Lung (tissue), 12 donors: ENCODE results near the gene SAP30BP. TPM values are rescaled to one million over a fixed set of nuclear protein-coding genes. Genes with fewer than 3 reads are reported as not detected.

Experiments
- ATAC-seq: fragments of 200-7000 bp; cut with Tn5 transposase; one replicate; pipeline ENCODE4 v1.9.1; 2020; ENCODE audit warnings: moderate number of reproducible peaks; ENCODE audit not compliant: insufficient read depth, low FRiP score
- DNase-seq, 3 donors: peaks; one replicate each; pipeline ENCODE4 v3.0.0-alpha.2; 2013 to 2017
- H3K27ac ChIP-seq, 2 donors: one replicate each; pipeline ENCODE4 v1.5.1; 2013; ENCODE audit warnings: mild to moderate bottlenecking in 2 of 2, moderate library complexity in 2 of 2, control low read depth in 1 of 2, inconsistent platforms in 1 of 2, low read depth in 1 of 2, low read length in 1 of 2
- H3K27me3 ChIP-seq, 3 donors: one replicate each; pipeline ENCODE4 v1.5.1; 2013; ENCODE audit warnings: low read length in 2 of 3; ENCODE audit not compliant: control insufficient read depth in 3 of 3, insufficient read depth in 3 of 3
- H3K36me3 ChIP-seq, 4 donors: one replicate each; pipeline ENCODE4 v1.5.1; 2013; ENCODE audit warnings: low read length in 4 of 4, mild to moderate bottlenecking in 1 of 4, moderate library complexity in 1 of 4; ENCODE audit not compliant: control insufficient read depth in 4 of 4, insufficient read depth in 4 of 4
- H3K4me1 ChIP-seq, 5 donors: one replicate each; pipeline ENCODE4 v1.5.1; 2013; ENCODE audit warnings: low read length in 5 of 5, mild to moderate bottlenecking in 2 of 5, moderate library complexity in 1 of 5; ENCODE audit not compliant: control insufficient read depth in 5 of 5, insufficient read depth in 5 of 5
- H3K4me3 ChIP-seq: one replicate; pipeline ENCODE4 v1.5.1; 2013; ENCODE audit warnings: mild to moderate bottlenecking, control low read depth, moderate library complexity
- H3K9ac ChIP-seq, 2 donors: one replicate each; pipeline ENCODE4 v1.5.1; 2013; ENCODE audit warnings: low read length in 2 of 2, control low read depth in 1 of 2; ENCODE audit not compliant: insufficient read depth in 1 of 2
- H3K9me3 ChIP-seq, 4 donors: one replicate each; pipeline ENCODE4 v1.5.1; 2013; ENCODE audit warnings: low read length in 3 of 4, mild to moderate bottlenecking in 1 of 4, moderate library complexity in 1 of 4; ENCODE audit not compliant: control insufficient read depth in 4 of 4, insufficient read depth in 3 of 4
- WGBS, 2 donors: extraction: QIAGEN DNeasy Blood & Tissue Kit; methylation state at CpG; one replicate each; pipeline ENCODE4 v1.1.7; 2013; 5-methylcytosine and 5-hydroxymethylcytosine counted together
- polyA plus RNA-seq, 2 donors: library from polyadenylated mRNA; stranded (reverse); fragments of 200-250 nt; gene quantifications; one replicate each; pipeline ENCODE4 v1.2.1, GENCODE V29; 2013
- total RNA-seq, 2 donors: library from RNA; depleted of rRNA in 1 of 2; stranded (reverse); fragments of >200 nt in 1 of 2; gene quantifications; one replicate each; pipeline ENCODE4 v1.2.1, GENCODE V29; 2014 to 2021
- TF ChIP-seq, protein P1 (sequence below): IDR thresholded peaks from 2 replicates; pipeline ENCODE4 v1.5.1; 2012; ENCODE audit warnings: mild to moderate bottlenecking; ENCODE audit errors: control extremely low read depth, extremely low read depth
- donor health status: control.
- donor health status: control.
- donor health status: Bipolar disorder and iron deficiency.
- donor health status: healthy.
- donor health status: DM: yes; HTN: yes; CAD: no.

The SAP30BP gene
- total and polyA plus RNA-seq, 4 donors = 46.5 to 82.9 (median 77.3) TPM

- Histone ChIP-seq H3K9me3 (no peaks in the 10 kb centered on the region), H3K9ac (no peak overlapping the region), H3K27ac (peak overlapping the region in 1 of 2 donors; percentile 41), H3K4me1 (peaks cover 0 to 31% (median 5%) of the 10 kb centered on the region in 5 donors), H3K36me3 (peaks cover 0 to 8% (median 0%) of the 10 kb centered on the region in 4 donors), H3K4me3 (no peak overlapping the region), H3K27me3 (no peaks in the 10 kb centered on the region)
- DNase-seq = peak; percentile 46 to 76 (median 70)
- no peak for ATAC-seq
- TF ChIP-seq, protein P1, sequence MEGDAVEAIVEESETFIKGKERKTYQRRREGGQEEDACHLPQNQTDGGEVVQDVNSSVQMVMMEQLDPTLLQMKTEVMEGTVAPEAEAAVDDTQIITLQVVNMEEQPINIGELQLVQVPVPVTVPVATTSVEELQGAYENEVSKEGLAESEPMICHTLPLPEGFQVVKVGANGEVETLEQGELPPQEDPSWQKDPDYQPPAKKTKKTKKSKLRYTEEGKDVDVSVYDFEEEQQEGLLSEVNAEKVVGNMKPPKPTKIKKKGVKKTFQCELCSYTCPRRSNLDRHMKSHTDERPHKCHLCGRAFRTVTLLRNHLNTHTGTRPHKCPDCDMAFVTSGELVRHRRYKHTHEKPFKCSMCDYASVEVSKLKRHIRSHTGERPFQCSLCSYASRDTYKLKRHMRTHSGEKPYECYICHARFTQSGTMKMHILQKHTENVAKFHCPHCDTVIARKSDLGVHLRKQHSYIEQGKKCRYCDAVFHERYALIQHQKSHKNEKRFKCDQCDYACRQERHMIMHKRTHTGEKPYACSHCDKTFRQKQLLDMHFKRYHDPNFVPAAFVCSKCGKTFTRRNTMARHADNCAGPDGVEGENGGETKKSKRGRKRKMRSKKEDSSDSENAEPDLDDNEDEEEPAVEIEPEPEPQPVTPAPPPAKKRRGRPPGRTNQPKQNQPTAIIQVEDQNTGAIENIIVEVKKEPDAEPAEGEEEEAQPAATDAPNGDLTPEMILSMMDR = no peak
- 83 to 91% methylated on average over 30 of the region's 30 CpGs for WGBS, 2 donors
These were observed 27.2 kb upstream of the SAP30BP start for GRCh38 chr17:75639771-75640555.

GRCh38 chr17:75640556-75641119, 26.5 kb upstream of the SAP30BP start:
- Histone ChIP-seq H3K27ac (no peak overlapping the region), H3K27me3 (no peaks in the 10 kb centered on the region), H3K9ac (no peak overlapping the region), H3K36me3 (peaks cover 0 to 8% (median 0%) of the 10 kb centered on the region in 4 donors), H3K4me1 (peaks cover 0 to 36% (median 5%) of the 10 kb centered on the region in 5 donors), H3K4me3 (no peak overlapping the region), H3K9me3 (no peaks in the 10 kb centered on the region)
- DNase-seq = no peak
- WGBS, 2 donors = 94 to 97% methylated on average over 13 of the region's 13 CpGs
- TF ChIP-seq, protein P1 = no peak
- ATAC-seq = no peak

GRCh38 chr17:75641343-75641742, 25.8 kb upstream of the SAP30BP start:
- Histone ChIP-seq H3K27me3 (no peaks in the 10 kb centered on the region), H3K4me1 (peaks cover 0 to 40% (median 7%) of the 10 kb centered on the region in 5 donors), H3K4me3 (no peak overlapping the region), H3K36me3 (peaks cover 0 to 8% (median 0%) of the 10 kb centered on the region in 4 donors), H3K9ac (no peak overlapping the region), H3K27ac (peak overlapping the region in 1 of 2 donors; percentile 85), H3K9me3 (no peaks in the 10 kb centered on the region)
- TF ChIP-seq, protein P1 = no peak
- DNase-seq (no peak), ATAC-seq (no peak)
- 80 to 91% methylated on average over 9 of the region's 9 CpGs for WGBS, 2 donors
